ENCODE results near the gene GNA15.
"Not testable (repeated sequence)": the region's sequence is repeated elsewhere in the genome, so short reads cannot be mapped to it uniquely, and the experiment has no call there.

Gene GNA15, protein sequence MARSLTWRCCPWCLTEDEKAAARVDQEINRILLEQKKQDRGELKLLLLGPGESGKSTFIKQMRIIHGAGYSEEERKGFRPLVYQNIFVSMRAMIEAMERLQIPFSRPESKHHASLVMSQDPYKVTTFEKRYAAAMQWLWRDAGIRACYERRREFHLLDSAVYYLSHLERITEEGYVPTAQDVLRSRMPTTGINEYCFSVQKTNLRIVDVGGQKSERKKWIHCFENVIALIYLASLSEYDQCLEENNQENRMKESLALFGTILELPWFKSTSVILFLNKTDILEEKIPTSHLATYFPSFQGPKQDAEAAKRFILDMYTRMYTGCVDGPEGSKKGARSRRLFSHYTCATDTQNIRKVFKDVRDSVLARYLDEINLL

DNA sequence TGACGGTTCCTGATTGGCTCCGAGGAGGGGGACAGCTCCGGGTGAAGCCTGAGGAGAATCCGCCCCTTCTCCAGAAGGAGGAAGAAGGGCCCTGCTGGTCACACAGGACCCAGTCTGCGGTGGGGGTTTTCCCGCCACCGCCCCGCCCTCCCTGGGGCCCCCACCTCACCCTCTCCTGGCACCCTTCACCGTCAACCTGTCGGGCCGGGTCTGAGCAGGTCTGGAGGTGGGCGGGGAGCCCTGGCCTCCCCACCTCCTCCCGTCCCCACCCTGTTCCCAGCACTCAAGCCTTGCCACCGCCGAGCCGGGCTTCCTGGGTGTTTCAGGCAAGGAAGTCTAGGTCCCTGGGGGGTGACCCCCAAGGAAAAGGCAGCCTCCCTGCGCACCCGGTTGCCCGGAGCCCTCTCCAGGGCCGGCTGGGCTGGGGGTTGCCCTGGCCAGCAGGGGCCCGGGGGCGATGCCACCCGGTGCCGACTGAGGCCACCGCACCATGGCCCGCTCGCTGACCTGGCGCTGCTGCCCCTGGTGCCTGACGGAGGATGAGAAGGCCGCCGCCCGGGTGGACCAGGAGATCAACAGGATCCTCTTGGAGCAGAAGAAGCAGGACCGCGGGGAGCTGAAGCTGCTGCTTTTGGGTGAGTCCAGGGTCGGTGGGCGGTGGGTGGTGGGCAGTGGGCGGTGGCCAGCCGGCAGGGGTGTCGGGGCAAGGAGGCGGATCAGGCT is at the start of gene GNA15:
Gene GNA15 (plus strand): TSS at position 73 of the 723 bp plus-strand sequence. CDS start 418 bp downstream, at position 491.
- peak; percentile 74 for DNase-seq

DNA sequence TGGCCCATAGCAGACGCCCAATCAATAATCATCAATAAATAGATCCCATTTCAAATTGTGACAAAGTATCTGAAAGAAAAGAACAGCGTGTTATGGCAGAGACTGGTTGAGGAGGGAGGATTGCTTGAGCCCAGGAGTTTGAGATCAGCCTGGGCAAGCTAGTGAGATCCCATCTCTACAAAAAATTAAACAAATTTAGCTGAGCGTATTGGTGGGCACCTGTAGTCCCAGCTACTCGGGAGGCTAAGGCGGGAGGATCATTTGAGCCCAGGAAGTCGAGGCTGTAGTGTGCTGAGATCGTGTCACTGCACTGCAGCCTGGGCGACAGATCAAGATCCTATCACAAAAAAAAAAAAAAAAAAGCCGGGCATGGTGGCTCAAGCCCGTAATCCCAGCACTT is 48.1 kb upstream of the GNA15 start:
- no peak for DNase-seq

DNA sequence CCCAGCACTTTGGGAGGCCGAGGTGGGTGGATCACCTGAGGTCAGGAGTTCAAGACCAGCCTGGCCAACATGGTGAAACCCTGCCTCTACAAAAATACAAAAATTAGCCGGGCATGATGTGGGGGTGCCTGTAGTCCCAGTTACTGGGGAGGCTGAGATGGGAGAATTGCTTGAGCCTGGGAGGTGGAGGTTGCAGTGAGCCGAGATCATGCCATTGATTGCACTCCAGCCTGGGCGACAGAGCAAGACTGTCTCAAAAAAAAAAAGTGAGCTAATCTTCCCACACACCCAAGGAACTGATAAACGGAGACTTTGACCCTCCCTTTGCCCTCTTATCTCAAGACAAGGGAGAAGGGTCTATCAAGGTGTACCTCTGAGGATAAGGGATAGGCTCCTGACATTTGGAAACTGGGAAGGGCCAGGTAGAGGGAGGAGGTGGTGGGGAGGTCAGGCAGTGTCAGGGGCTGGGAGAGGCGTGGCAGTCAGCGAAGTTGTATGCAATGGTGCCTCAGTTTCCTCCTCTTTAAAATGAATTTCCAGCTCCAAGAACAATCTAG is 46.5 kb upstream of the GNA15 start:
- DNase-seq: not testable (repeated sequence)

DNA sequence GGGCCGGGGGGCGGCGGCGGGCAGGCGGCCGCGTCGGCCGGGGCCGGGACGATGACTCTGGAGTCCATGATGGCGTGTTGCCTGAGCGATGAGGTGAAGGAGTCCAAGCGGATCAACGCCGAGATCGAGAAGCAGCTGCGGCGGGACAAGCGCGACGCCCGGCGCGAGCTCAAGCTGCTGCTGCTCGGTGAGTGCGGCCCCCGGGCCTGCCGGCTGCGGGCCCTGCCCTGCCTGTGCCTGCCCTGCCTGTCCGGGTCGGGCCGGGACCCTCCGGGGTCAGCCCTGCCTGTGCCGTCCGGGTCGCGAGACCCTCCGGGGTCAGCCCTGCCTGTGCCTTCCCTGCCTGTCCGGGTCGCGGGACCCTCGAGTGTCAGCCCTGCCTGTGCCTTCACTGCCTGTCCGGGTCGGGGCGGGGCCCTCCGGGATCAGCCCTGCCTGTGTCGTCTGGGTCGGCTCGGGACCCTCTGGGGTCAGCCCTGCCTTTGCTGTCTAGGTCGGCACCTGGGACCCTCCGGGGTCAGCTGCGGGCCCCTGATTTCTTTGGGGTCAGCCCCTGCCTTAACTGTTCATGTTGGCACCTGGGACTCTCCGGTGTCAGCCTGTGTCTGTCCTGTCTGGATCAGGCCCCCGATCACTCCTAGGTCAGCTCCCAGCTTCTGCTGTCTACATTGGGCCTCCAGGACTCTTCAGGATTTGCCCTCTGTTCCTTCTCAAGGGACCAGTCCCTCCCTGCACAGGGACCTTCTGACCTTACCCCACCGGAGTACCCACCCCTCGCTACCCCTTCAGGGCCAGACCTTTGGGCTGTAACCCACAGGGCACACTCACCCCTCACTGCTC is 41.0 kb upstream of the GNA15 start:
- DNase-seq: peak; percentile 15

DNA sequence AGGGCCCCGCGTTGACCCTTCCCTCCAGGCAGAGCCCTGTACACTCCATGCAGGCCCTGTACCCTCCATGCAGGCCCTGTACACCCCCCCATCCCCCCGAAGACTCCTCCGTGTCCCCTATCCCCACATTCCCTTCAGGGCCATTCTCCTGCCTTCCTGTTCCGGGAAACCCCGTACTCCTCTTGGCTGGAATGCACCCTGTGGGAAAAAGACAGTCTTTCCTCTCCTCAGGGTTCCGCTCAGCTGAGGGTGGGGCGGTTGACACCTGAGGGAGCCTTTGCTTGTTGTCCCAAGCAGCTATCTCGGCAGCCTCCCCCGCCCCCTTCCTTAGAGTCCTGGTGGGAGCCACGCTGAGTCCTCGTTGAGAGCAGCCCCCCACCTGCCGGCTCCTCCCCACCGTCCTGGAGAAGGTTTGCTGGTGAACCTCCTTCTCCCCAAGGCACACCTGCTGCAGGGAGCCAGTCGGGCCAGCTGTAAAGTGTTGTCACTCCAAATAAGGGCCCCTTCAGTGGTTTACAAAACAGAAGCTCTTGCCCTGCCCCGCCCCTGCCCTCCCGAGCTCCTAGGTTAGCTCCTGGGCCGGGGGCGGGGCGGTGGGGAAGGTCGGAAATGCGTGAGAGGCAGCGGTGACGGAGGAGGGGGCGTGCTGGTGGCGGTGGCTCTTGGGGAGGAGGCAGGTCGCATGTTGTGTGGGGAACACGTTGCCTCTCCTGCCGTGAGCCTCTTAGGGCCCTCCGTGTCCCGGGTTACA is 40.2 kb upstream of the GNA15 start:
- peak; percentile 81 for DNase-seq

DNA sequence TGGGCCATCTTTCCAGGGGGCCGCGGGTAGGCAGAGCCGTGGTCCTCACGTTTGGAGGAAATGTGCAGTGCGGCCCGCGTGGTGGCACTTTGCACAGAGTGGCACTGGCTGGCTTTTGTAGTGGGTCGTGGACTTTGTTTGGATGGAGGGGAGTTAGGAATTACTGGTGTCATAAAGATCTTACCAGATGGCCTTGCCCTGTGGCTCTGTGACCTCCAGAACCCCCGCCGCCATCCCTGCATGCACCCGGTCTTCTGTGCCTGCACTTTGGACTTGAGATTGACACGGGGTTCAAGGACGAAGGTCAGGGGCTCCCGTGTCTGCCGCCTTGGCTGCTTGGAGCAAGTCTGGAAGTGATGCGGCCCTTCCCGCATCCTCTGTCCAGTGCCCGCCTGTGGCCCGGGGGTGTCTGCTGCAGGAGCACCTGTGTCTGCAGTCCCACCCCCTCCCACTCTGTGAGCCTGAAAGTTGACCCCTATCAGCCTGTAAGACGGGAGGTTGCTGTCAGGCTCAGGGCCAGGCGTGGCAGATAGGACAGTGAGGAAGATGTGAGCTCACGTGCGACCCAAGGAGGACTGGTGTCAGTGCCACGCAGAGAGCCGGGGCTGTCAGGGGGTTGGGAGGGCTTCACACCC is 39.4 kb upstream of the GNA15 start:
- no peak for DNase-seq

DNA sequence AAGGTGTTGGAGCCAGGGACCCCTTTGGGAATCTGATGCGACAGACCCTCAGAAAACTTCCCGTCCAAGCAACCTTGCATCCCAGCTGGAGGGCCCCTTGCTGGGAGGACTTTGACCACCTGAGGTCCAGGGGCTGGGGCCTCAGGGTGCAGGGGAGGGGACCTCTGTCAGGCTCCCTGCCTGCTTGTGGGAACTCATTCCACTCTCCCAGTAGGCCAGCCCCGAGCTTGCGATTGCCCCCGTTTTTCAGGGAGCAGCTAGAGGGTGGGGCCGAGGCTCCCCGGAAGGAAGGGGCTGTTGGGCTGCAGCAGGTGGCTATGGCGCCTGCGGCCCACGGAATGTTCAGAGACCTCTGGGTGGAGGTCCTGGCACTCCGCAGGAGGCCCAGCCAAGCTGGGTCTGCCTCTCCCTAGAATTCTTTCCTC is 38.9 kb upstream of the GNA15 start:
- no peak for DNase-seq

DNA sequence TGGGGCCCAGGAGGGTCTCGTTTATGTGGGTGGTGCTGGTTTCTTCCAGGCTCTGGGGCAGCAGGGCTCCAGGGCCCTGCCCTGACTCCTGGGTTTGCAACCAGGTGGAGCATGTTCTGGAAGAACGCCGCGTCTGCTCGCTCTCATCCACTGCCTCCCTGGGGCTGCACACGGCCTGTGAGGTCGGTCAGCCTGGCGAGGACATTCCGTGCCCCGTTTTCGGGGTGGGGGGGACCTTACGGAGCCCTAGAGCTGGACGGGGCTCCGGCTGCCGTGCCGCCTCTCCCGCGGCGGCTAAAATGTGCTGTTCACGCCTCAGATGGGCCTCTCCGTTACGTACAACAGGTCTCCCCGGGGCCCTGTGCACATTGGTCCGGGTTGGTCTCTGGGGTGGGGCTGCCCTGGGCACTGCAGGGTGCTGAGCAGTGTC is 38.4 kb upstream of the GNA15 start:
- no peak for DNase-seq

DNA sequence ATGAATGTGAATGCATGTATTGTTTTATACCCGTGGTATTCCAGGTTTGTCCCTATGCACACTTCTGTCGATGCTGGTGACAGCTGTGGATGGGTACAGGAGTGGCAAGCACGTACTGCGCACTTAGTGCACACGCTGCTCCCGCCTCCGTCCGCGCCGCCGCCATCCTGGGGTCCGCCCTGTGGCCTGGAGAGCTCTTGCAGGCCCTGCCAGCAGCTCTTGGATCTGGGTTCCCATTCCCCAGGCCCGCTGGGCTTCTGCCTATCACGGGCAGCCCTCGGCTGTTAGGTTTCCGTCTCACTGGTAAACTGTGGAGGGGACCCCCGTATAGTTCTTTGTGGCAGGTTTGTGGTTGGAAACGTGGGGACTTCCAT is 37.7 kb upstream of the GNA15 start:
- DNase-seq: no peak

DNA sequence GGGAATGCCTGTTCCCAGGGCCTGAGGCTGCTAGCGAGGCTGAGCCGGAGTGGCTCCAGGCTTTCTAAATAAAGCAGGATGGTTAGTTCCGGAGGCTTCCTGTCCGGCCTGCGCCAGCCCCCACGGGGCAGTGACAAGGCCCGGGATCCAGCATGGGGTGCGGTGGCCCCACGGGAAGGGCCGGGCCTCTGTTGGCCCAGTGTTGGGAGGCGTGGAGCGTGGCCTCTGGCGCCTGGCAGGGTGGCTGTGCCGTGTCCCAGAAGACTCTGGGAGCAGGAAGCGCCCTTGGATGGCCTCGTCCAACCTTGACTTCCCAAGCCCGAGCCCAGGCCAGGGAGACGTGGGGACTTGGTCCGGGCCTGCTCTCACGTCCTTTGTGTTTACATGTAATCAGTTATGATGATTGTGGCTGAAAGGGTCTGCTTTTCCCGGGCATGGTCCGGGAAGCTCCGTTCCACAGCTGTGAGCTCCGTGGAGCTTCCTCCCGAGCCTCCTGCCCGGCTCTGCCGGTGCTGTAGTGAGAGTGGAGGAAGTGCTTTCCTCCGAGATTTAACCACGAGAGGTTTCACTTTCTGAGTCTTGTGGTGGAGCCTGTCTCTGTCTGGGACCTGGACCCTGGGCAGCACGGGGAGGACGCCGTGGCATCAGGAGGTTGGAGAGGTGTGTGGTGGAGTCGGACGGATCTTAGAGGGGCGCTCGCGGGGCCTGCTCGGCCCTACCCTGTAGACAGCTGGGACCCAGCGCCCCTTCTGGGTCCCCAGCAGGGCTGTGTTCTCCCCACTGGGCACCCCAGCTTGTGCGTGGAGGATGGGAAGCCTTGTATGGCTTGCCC is 37.1 kb upstream of the GNA15 start:
- peak; percentile 27 for DNase-seq

DNA sequence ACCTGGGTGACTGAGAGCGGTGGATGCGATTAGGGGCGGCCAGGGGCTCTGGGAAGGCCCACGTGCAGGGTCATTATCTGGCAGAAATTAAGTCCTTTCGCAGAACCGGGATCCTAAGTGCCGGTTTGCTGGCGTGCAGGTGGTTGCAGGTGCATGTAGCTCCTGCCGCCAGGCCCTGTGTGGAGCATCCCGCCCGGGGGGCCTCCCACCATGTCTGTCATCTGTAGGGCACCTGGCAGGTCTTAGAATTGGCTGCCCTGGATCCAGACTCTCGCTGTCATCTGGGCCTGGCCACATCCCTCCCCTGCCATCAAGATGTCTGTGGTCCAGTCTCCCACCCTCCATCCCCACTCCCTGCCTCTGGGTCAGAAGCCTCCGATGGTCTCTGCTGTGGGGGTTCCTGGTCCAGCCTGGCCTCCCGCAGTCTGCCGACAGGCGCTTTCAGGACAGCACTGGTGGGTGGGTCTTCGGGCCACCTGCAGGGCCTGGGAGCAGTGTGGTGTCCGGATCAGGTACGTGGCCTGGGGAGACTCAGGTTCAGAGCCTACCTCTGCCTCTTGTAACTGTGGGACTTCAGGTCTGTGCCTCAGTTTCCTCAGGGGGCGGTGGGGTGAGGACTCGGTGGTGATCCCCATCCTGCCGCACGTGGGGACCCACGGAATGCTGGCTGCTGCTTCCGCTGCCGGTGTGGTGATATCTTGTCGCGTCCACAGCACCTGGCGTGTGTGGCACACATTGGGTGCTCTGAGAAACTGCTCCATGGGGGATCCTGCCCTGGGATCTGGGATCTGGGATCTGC is 36.3 kb upstream of the GNA15 start:
- no peak for DNase-seq

DNA sequence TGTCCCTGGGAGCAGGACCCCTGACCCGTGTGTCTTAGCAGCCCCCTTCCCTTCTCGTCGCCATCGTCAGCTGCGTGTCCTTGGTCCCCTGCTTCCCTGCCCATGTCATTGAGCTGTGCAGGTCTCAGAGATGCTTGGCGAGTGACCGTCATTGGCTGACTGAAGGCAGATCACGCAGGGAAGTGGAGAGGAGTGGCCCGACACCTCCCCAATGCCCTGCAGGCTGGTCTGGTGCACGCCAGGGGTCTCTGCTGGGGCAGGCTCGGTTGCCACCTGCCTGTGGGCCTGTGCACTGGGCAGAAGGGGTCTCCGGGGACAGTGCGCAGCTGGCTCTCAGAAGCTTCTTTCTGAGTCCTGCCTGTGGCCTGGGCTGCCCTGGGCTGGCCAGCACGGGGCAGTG is 35.5 kb upstream of the GNA15 start:
- no peak for DNase-seq

DNA sequence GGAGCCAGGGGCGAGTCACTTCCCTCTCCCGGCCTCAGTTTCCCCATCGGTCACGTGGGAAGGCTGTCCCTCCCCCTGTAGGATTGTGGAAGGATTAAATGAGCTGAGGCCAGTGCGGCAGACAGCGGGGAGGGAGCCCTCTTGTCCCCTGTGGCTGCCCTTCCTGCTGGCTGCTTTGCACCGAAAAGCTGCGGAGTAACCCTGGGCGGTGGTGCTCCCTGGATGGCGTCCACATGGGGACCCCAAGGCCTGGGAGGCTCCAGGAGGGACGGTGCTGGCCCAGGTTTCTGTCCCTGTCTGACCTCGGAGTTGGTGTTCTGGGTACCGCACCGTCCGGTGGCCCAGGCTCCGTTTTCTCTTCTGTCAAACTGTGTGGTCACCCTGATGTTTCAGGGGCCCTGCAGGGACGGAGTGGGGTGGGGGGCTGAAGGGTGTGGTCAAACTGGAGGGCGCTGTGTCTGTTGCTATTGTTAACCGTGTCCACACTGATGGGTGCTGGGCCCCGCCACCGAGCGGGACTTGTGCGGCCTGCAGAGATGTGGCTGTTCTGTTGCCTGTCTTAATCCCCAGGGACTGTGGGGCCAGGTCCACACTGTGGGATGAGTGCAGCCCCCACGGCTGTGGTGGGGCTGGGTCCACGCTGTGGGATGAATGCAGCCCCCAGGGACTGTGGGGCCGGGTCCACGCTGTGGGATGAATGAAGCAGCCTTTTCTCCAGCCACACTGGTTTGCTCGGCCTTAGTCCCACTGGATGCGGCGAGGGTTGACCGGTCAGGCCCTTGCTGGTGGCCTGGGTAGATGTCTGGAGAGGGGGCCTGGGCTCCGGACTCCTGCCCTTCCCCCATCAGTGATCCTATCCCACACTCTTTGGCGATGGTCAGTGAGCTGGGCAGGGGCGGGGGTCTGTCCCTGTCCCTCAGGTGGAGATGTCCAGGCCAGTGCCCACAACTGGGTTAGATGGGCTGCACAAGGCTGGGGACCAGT is 34.8 kb upstream of the GNA15 start:
- DNase-seq: no peak

DNA sequence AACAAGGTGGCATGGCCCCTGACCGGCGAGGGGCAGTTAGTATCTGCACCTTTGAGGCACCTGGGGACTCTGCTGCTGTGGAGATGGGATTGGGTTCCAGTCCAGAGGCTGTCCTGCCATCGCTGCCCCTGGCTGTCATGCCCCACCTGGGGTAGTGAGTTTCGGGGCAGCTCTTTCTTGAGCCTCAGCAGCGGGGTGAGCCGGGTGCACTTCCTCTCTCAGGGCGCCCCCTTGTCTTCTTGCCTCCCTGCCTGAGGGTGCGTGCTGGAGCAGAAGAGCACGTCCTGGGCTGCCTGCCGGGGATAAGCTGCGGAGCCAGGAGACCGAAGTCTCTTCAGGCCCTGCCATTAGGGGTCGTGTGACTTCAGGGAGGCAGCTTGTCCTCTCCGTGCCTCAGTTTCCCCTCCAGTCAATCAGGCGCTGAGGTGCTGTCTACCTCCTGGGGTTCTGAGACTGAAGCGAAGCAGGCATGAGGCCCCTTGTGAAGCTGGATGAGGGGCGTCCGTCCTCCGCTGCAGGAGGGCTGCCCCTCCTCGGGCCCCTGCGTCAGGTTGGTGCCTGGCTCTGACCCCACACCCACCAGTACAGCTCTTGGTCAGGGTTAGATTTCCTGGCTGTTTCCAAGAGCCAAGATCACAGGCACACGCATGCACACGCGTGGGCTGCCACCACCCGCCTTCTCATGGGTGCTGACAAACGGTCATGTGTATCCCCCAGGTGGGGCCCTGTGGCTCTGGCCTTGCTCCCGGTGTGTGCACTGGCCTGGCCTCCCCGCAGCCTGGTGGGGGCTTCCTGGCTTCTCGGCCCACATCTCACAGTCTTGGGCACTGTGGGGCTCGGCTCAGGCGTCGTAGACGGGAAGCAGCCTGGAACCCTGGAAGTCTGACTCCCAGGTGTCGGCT is 33.3 kb upstream of the GNA15 start:
- DNase-seq: no peak

DNA sequence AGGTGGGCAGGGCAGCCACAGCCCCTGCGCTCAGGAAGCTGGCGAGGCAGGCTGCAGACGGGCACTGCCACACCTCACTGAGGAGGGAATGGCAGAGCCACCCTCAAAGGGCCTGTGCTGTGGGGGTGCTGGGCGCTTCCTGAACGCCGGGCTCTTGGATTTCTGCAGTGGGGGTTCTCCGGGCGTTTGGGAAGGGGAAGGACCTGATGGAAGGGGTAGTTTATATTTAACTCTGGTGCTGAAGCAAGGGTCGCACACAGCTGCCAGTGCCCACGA is 31.2 kb upstream of the GNA15 start:
- no peak for DNase-seq

DNA sequence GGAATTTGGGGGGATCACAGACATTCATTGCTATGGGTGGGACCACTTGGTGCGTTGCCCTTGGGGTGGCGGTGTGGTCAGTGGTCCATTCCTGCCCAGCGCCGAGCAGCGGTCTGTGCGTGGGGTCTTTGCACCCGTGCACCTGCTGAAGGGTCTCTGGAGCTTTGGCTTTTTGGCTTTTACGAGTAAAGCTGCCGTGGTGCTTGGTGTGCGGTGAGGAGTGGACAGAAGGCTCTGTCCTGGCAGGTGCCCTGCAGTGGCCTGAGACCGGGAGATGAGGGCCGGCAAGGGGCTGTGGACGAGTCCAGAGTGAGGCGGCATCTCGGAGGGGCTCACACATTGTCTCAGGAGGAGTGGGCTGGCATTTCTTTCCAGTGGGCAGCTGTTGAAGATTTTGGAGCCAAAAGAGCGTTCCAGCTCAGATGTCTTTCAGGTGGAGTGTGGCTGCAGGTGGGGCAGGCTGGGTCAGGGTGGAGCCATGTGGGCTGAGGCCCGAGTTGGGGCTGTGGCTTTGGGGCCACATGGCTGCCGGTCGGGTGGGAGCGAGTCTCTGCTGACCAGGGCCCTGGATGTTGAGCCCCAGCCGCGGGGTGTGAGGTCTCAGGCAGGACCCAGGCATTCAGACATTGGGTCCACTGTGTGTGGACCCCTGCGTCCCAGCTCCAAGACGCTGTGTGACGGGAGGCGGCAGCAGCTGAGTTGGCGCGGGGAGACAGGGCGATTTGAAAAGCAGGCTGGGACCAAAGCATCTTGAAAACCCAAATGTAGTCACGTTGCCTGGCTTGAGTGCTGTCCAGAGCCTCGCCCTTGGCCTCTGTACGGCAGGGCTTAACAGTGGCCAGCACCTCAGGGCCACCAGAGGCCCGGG is 30.0 kb upstream of the GNA15 start:
- DNase-seq: no peak

Data from CD4-positive, alpha-beta T cell treated with Interferon gamma for 1 hour (primary cell).